ENCODE measurements around the gene PPP1R37. TPM values are rescaled to one million over a fixed set of nuclear protein-coding genes. Genes with fewer than 3 reads are reported as not detected.

Gene PPP1R37
- total and polyA plus RNA-seq, 4 donors: 1.8 to 10.4 (median 9.3) TPM

GRCh38 chr19:45153339-45154063 is 60.5 kb downstream of the PPP1R37 start:
- TF ChIP-seq FOXA1 (IDR thresholded peaks at IDR 0.05): no peak
- Histone ChIP-seq H3K9ac (ENCODE audit: low read depth in 1 of 2, low read length in 2 of 2) (no peak overlapping the region), H3K27me3 (ENCODE audit: control insufficient read depth in 4 of 4, insufficient read depth in 4 of 4, low read length in 3 of 4) (peaks cover 0 to 8% (median 6%) of the 10 kb centered on the region in 4 donors), H3K4me3 (ENCODE audit: low read depth in 1 of 3, low read length in 3 of 3) (peak overlapping the region in 1 of 3 donors; percentile 23), H3K9me3 (ENCODE audit: control insufficient read depth in 4 of 4, low read length in 3 of 4) (no peaks in the 10 kb centered on the region), H3K36me3 (ENCODE audit: control insufficient read depth in 4 of 4, insufficient read depth in 3 of 4, low read depth in 1 of 4, low read length in 3 of 4) (no peaks in the 10 kb centered on the region), H3K4me1 (ENCODE audit: control insufficient read depth in 4 of 4, insufficient read depth in 4 of 4, low read length in 3 of 4) (peaks cover 3 to 24% (median 19%) of the 10 kb centered on the region in 4 donors), H3K27ac (ENCODE audit: low read depth in 1 of 2, low read length in 2 of 2) (no peak overlapping the region)
- no peak for DNase-seq (ENCODE audit: low spot score)
- WGBS: 3% methylated on average over 69 of the region's 69 CpGs

DNA sequence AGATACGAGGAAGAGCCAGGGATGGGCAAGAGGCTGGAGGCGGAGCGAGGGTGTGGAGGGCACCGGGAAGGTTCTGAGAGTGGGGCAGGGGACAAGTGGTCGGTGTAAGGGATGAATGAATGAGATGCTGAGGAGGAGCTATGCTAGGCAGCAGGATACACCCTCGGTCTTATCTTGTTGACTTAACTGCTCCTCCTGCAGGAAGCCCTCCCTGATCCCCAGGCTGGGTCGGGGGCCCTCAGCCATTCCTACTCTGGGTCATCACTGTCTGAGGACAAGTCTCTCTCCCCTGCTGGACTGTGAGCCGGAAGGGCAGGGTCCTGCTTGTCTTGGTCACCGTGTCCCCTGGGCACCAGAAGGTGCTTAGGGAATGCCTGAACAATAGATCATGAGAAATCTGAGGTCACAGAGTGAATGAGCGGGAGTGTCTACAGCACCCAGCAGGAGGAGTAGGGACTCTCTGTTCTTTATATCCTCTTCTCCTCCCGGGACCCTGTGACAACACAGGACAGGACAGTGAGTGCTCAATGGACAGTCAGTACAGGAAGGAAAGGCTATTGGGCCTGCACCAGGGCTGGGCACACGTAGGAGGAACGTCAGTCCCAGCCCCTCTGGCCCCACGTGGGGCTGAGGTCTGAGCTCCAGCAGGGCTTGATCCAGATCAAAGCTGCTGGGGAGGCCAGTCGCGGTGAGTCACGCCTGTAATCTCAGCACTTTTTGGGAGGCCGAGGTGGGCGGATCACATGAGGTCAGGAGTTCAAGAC is 61.3 kb downstream of the PPP1R37 start:
- TF ChIP-seq TAF1 (conservative IDR thresholded peaks at IDR 0.05) (no peak), HNF4A (conservative IDR thresholded peaks at IDR 0.05) (no peak), NR2F2 (IDR thresholded peaks at IDR 0.05) (peak; percentile 29), JUND (IDR thresholded peaks at IDR 0.05) (no peak), GABPA (IDR thresholded peaks at IDR 0.05 in 1 of 2, conservative IDR thresholded peaks at IDR 0.05 in 1 of 2) (no peak), RAD21 (IDR thresholded peaks at IDR 0.05) (no peak)
- Histone ChIP-seq H3K27ac (ENCODE audit: low read depth in 1 of 2, low read length in 2 of 2) (no peak overlapping the region), H3K27me3 (ENCODE audit: control insufficient read depth in 4 of 4, insufficient read depth in 4 of 4, low read length in 3 of 4) (peaks cover 0 to 8% (median 6%) of the 10 kb centered on the region in 4 donors), H3K9ac (ENCODE audit: low read depth in 1 of 2, low read length in 2 of 2) (no peak overlapping the region), H3K4me3 (ENCODE audit: low read depth in 1 of 3, low read length in 3 of 3) (no peak overlapping the region), H3K4me1 (ENCODE audit: control insufficient read depth in 4 of 4, insufficient read depth in 4 of 4, low read length in 3 of 4) (peaks cover 3 to 24% (median 19%) of the 10 kb centered on the region in 4 donors), H3K9me3 (ENCODE audit: control insufficient read depth in 4 of 4, low read length in 3 of 4) (no peaks in the 10 kb centered on the region), H3K36me3 (ENCODE audit: control insufficient read depth in 4 of 4, insufficient read depth in 3 of 4, low read depth in 1 of 4, low read length in 3 of 4) (no peaks in the 10 kb centered on the region)
- 35% methylated on average over 19 of the region's 19 CpGs for WGBS
- no peak for DNase-seq (ENCODE audit: low spot score)

- peaks cover 0 to 8% (median 6%) of the 10 kb centered on the region in 4 donors for H3K27me3 ChIP-seq (ENCODE audit: control insufficient read depth in 4 of 4, insufficient read depth in 4 of 4, low read length in 3 of 4)
- H3K4me1 ChIP-seq (ENCODE audit: control insufficient read depth in 4 of 4, insufficient read depth in 4 of 4, low read length in 3 of 4): peaks cover 3 to 24% (median 19%) of the 10 kb centered on the region in 4 donors
- H3K4me3 ChIP-seq (ENCODE audit: low read depth in 1 of 3, low read length in 3 of 3): no peak overlapping the region
- TF ChIP-seq FOXA2 (IDR thresholded peaks at IDR 0.05) (no peak), CTCF (IDR thresholded peaks at IDR 0.05; ENCODE audit: low read depth, low read length, missing input control) (no peak), NR2F2 (IDR thresholded peaks at IDR 0.05) (no peak), TAF1 (conservative IDR thresholded peaks at IDR 0.05) (no peak), RXRA (IDR thresholded peaks at IDR 0.05) (no peak), EGR1 (IDR thresholded peaks at IDR 0.05; ENCODE audit: low read depth in 2 of 2) (no peak), RAD21 (IDR thresholded peaks at IDR 0.05) (no peak), FOXA1 (IDR thresholded peaks at IDR 0.05) (no peak)
- TF ChIP-seq, protein P1, sequence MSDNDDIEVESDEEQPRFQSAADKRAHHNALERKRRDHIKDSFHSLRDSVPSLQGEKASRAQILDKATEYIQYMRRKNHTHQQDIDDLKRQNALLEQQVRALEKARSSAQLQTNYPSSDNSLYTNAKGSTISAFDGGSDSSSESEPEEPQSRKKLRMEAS (IDR thresholded peaks at IDR 0.05): no peak
- no peak overlapping the region for H3K9ac ChIP-seq (ENCODE audit: low read depth in 1 of 2, low read length in 2 of 2)
- H3K36me3 ChIP-seq (ENCODE audit: control insufficient read depth in 4 of 4, insufficient read depth in 3 of 4, low read depth in 1 of 4, low read length in 3 of 4): no peaks in the 10 kb centered on the region
- no peaks in the 10 kb centered on the region for H3K9me3 ChIP-seq (ENCODE audit: control insufficient read depth in 4 of 4, low read length in 3 of 4)
- 84% methylated on average over 11 of the region's 11 CpGs for WGBS
- no peak overlapping the region for H3K27ac ChIP-seq (ENCODE audit: low read depth in 1 of 2, low read length in 2 of 2)
- DNase-seq (ENCODE audit: low spot score): no peak
Measured at GRCh38 chr19:45156011-45156630, 63.1 kb downstream of the PPP1R37 start.
